Adrenal gland (tissue), 12 donors: ENCODE results near the gene PTCH2. TPM values are rescaled to one million over a fixed set of nuclear protein-coding genes. Genes with fewer than 3 reads are reported as not detected.

ENCODE experiments used
- DNase-seq, 7 donors: peaks; one replicate each; pipeline ENCODE4 v3.0.0-alpha.2; 2019 to 2020
- H3K27ac ChIP-seq, 5 donors: fragments of 200-600 bp; sonication (generic) in 4 of 5; 1 replicate in 3 of 5; 2 replicates in 2 of 5; pipeline versions ENCODE4 v1.5.1 to v1.8.0; 2016 to 2020; ENCODE audit warnings: mild to moderate bottlenecking in 1 of 5
- H3K27me3 ChIP-seq: fragments of 200-600 bp; 2 replicates; pipeline ENCODE4 v1.8.0; 2021
- H3K36me3 ChIP-seq, 2 donors: fragments of 200-600 bp; replicated peaks in 1 of 2; 1 replicate in 1 of 2; 2 replicates in 1 of 2; pipeline versions ENCODE4 v1.5.1 to v1.8.0; 2018 to 2022
- H3K4me1 ChIP-seq, 2 donors: fragments of 200-600 bp; replicated peaks in 1 of 2; 1 replicate in 1 of 2; 2 replicates in 1 of 2; pipeline versions ENCODE4 v1.5.1 to v1.8.0; 2018 to 2021
- H3K4me3 ChIP-seq, 4 donors: fragments of 200-600 bp; sonication (generic) in 3 of 4; one replicate each; pipeline ENCODE4 v1.5.1; 2016 to 2018
- H3K9me3 ChIP-seq, 3 donors: fragments of 200-600 bp; sonication (generic) in 1 of 3; replicated peaks in 1 of 3; 1 replicate in 2 of 3; 2 replicates in 1 of 3; pipeline versions ENCODE4 v1.5.1 to v1.8.0; 2016 to 2021
- CTCF ChIP-seq, 6 experiments: fragments of 450-650 bp in 4 of 6; fragments of 200-600 bp in 2 of 6; sonication (generic) in 1 of 6; IDR thresholded peaks; 1 replicate in 5 of 6; 2 replicates in 1 of 6; pipeline versions ENCODE4 v1.5.1 to v1.8.0; 2016 to 2021; ENCODE audit warnings: antibody characterized with exemption in 6 of 6, mild to moderate bottlenecking in 2 of 6, moderate library complexity in 1 of 6
- POLR2A ChIP-seq, 2 donors: fragments of 450-650 bp; IDR thresholded peaks; one replicate each; pipeline ENCODE4 v1.6.1; 2017; ENCODE audit warnings: antibody characterized with exemption in 2 of 2, mild to moderate bottlenecking in 2 of 2, moderate library complexity in 1 of 2
- WGBS, 4 donors: extraction: QIAGEN DNeasy Blood & Tissue Kit in 2 of 4; methylation state at CpG; one replicate each; pipeline versions ENCODE4 v1.1.5 to v1.1.7; 2013 to 2017; 5-methylcytosine and 5-hydroxymethylcytosine counted together
- intact Hi-C, 2 donors: fragments of 100-400 bp; cut with DNase I; formaldehyde crosslinking; loops; one replicate each; pipeline versions ENCODE4 v1.14.1 to v1.15.0; 2022 to 2023
- polyA plus RNA-seq, 3 donors: library from polyadenylated mRNA; stranded (reverse); fragments of 200-250 nt in 2 of 3; fragments of 350-450 nt in 1 of 3; fragmentation: Illumina TruSeq in 1 of 3; extraction: RNeasy Lipid Tissue Mini Kit (QIAGEN cat#74804) in 1 of 3; gene quantifications; one replicate each; pipeline ENCODE4 v1.2.3, GENCODE V29; 2013 to 2014
- total RNA-seq, 9 donors: library from RNA; depleted of rRNA in 4 of 9; stranded (reverse); fragments of >200 nt in 4 of 9; fragments of 120-200 nt in 1 of 9; fragmentation: NEBNext Ultra II Directional in 1 of 9; extraction: Animal tissue kit (Norgen Biotek cat#: 25700) in 1 of 9; gene quantifications; one replicate each; pipeline versions ENCODE4 v1.1.0 to v1.2.4, GENCODE V29; 2013 to 2023
- donor health status: healthy with polysubstance abuse.
- donor health status: Bipolar disorder and iron deficiency.
- donor health status: DM: yes; HTN: yes; CAD: no.
- donor health status: DM: no; HTN: no; CAD: no.
- donor health status: DM: no; HTN: no; CAD: no.
- donor health status: DM: yes; HTN: yes; CAD: no.

The PTCH2 gene
- total and polyA plus RNA-seq, 12 donors = 0.40 to 7.8 (median 1.8) TPM

- no peaks in the 10 kb centered on the region for H3K9me3 ChIP-seq
- H3K4me3 ChIP-seq = peak within 1 kb of the TSS in 1 of 4 donors; percentile 48
- peaks cover 60 to 79% of the 10 kb centered on the region in 2 donors for H3K4me1 ChIP-seq
- H3K27ac ChIP-seq = peak within 1 kb of the TSS; percentile 96 to 100 (median 99)
- peaks cover 0 to 40% of the 10 kb centered on the region in 2 donors for H3K36me3 ChIP-seq
- TF ChIP-seq CTCF (IDR thresholded peaks at IDR 0.05) (no peak), POLR2A (IDR thresholded peaks at IDR 0.05) (peak; percentile 50 to 95)
- H3K27me3 ChIP-seq = no peaks in the 10 kb centered on the region
- WGBS, 4 donors = 0 to 49% (median 38%) methylated on average over 2 to 7 of the region's 7 CpGs
- peak in 2 of 7 donors; percentile 39 to 64 for DNase-seq
- intact Hi-C loops = no loop called here
These were observed 36.2 kb downstream of the PTCH2 start, which contains the start of gene DYNLT4 for GRCh38 chr1:44806704-44807363. TSS of gene DYNLT4 (minus strand) at chr1:44807351. CDS start at chr1:44806668, 683 bp downstream.

GRCh38 chr1:44806025-44806703 lies 36.9 kb downstream of the PTCH2 start:
- Histone ChIP-seq H3K4me3 (peak overlapping the region in 1 of 4 donors; percentile 6), H3K27ac (peak overlapping the region; percentile 96 to 100 (median 99)), H3K27me3 (no peaks in the 10 kb centered on the region), H3K36me3 (peaks cover 0 to 40% of the 10 kb centered on the region in 2 donors), H3K4me1 (peaks cover 53 to 75% of the 10 kb centered on the region in 2 donors), H3K9me3 (no peaks in the 10 kb centered on the region)
- peak in 3 of 7 donors; percentile 36 to 59 (median 45) for DNase-seq
- 85 to 90% (median 88%) methylated on average over 35 to 70 of the region's 70 CpGs for WGBS, 4 donors
- no peak for TF ChIP-seq CTCF (IDR thresholded peaks at IDR 0.05)
- TF ChIP-seq POLR2A (IDR thresholded peaks at IDR 0.05) = no peak
- intact Hi-C loops = no loop called here

- peak overlapping the region in 4 of 5 donors; percentile 96 to 100 (median 99) for H3K27ac ChIP-seq
- 93 to 95% (median 94%) methylated on average over 7 to 20 of the region's 20 CpGs for WGBS, 4 donors
- intact Hi-C loops = no loop called here
- H3K9me3 ChIP-seq = no peaks in the 10 kb centered on the region
- peaks cover 50 to 68% of the 10 kb centered on the region in 2 donors for H3K4me1 ChIP-seq
- peaks cover 0 to 40% of the 10 kb centered on the region in 2 donors for H3K36me3 ChIP-seq
- peak in 3 of 7 donors; percentile 17 to 54 (median 24) for DNase-seq
- H3K27me3 ChIP-seq = no peaks in the 10 kb centered on the region
- TF ChIP-seq POLR2A (IDR thresholded peaks at IDR 0.05) (no peak), CTCF (IDR thresholded peaks at IDR 0.05) (no peak)
- H3K4me3 ChIP-seq = no peak overlapping the region
These were observed 37.6 kb downstream of the PTCH2 start for GRCh38 chr1:44805311-44806024.
